HG02798 (cell line): ENCODE results near the gene HNF4A.

Source experiments
- ATAC-seq: cut with Tn5 transposase; IDR thresholded peaks from one replicate; pipeline ENCODE4 v1.9.1; 2021; ENCODE audit warnings: mild to moderate bottlenecking; ENCODE audit not compliant: unreplicated experiment, poor library complexity

The HNF4A gene

GRCh38 chr20:44389871-44390270, 34.4 kb downstream of the HNF4A start:
- ATAC-seq, result no peak

DNA sequence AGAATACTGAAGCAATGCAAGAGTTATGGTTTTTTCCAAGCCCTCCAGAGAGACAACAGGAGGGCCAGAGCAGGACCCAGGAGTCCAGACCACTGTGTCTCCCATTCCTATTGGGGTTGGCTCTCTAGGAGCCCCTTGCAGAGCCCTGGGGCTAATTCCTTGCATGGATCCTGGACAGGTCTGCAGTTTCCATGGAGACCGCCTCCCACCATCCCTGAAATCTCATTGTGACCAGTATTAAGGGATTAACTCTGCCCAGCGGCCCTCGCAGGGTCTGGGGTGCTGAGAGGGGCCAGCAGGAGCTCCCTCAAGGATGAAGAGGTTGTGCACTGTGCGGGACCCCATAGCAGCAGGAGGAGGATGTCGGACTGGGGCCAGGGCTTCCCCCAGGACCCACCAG, 34.8 kb downstream of the HNF4A start:
- no peak for ATAC-seq

DNA sequence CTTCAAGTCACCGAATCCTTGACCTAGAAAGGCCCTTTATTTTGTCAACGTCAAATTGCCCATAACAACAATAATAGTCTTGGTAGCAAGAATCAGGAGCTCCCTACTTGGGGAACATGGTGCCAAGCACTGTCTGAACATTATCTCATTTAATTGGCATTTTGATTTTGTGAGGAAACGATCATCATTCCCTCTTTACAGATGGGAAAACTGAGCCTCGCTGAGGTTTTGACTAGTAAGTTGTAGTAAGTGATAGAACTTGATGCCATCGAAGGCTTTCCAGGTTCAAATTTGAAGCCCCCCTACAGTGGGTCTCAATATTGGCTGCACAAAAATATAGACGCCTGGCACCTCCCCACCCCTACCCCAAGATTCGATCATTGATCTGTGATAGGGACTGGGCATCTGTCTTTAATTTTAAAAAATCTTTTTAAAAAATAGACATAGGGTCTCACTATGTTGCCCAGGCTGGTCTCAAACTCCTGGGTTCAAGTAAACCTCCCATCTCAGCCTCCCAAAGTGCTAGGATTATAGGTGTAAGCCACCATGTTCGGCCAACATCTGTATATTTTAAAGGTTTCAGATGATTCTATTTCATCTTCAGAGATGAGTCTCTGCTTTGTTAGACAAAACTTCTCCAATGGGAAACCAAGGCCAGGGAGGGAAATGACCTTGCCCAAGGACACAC, 36.7 kb downstream of the HNF4A start:
- ATAC-seq, result no peak

- no peak for ATAC-seq
These were observed 37.5 kb downstream of the HNF4A start for GRCh38 chr20:44392776-44393607.

- no peak for ATAC-seq
These were observed 38.3 kb downstream of the HNF4A start for GRCh38 chr20:44393608-44394451.

GRCh38 chr20:44394452-44394701, 38.9 kb downstream of the HNF4A start:
- no peak for ATAC-seq

- no peak for ATAC-seq
These were observed 39.4 kb downstream of the HNF4A start for GRCh38 chr20:44394702-44395460.

DNA sequence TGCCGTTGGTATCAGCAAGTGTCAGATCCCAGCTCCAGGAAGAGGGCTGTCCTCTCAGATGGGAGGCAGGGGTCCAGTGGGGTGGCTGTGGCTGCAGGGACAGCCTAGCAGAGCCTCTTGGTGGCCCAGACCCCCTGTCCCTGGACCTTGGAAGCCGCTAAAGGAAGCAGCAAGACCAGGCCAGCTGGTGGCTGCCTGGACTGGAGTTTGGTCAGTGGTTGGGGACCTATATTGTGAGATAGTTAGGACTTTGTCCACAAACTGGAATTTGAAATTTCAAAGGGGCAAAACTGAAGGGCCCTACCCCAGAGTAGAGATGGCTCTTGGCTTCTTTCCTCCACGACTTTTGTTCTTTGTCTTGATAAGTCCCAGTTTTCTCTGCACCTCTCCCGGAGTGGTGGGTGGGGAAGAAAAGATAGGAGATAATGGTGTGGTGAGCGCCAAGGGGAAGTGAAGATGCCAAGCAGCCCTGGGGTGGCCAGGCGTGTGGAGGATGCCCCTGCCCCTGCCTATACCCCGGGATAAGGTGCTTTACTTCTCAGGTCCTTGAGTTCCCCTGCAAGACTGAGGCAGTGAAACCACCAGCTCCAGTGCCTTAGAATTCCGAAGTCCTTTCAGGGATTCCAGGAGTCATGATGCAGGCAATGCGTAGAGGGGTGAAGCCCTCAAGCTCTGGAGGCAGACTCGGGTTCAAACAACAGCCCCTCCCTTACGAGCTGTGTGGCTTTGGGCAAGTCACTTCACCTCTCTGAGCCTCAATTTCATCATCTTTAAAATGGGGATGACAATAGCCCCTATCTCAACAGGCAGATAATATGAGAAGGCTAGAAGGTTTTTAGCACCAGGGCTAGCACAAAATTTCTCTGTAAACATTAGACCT, 40.2 kb downstream of the HNF4A start:
- no peak for ATAC-seq

GRCh38 chr20:44396369-44397130, 41.1 kb downstream of the HNF4A start:
- ATAC-seq, result no peak

DNA sequence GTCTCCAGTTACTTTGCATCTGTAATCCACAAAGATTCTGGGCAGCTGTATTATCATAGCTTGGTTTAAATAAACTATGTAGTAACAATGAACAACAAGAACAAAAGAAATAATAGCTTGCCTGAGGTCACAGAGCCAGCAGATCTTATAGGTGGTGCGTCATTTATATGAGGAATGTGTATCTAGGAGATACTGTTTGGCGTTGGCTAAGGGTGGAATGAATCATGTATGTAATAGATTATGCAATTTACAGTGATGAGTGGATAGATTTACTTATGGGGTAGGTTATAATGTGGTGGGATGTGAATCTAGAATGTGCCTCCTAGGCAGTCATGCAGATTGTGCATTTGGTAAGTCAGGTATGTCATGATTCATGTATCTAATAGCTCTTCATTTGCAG, 42.8 kb downstream of the HNF4A start:
- ATAC-seq, result no peak

DNA sequence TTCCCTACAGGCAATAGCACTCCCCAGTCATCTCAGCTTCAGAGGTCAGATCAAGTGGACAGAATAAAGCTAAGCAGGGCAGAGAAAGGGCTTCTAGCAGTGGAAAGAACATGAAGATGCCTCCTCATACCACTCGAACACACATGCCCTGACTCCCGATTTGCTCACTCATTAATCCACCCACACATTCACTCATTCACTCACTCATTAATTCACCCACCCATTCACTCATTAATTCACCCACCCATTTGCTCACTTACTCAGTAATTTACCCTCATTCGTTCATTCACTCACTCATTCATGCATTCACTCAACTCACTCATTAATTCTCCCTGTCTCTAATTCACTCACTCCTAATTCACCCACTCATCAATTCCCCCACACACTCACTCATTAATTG, 43.9 kb downstream of the HNF4A start:
- ATAC-seq, result no peak

GRCh38 chr20:44400671-44400969, 45.1 kb downstream of the HNF4A start:
- ATAC-seq, result no peak

GRCh38 chr20:44400970-44401769, 45.7 kb downstream of the HNF4A start:
- no peak for ATAC-seq

DNA sequence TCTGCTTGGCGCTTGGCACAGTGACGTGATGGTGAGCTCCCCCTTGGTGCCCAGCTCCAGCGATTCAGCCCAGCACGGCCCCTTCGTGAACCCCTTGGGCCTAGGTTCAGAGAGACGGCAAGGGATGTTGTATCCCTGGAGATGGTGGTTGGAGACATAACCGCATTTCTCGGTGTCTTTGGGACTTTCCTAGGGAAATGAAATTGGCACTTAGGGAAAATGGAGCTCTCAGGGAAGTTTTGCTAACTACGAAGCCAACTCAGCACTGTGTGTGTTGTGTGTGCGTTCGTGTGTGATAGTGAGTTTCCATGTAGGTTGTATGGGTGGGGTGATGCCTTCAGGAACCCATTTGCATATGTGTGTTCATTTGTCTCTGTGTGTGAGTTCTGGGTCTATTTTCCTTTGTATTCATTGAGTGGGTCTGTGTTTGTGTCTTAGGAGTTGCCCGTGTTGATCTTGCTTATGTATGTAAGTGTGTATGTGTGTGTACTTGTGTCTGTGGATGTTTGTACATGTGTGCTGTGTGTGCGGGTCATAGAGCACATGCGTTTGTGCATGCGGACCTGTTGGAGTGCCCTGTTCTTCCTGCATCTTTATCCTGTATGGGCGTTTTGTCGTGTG, 46.4 kb downstream of the HNF4A start:
- ATAC-seq, result no peak

DNA sequence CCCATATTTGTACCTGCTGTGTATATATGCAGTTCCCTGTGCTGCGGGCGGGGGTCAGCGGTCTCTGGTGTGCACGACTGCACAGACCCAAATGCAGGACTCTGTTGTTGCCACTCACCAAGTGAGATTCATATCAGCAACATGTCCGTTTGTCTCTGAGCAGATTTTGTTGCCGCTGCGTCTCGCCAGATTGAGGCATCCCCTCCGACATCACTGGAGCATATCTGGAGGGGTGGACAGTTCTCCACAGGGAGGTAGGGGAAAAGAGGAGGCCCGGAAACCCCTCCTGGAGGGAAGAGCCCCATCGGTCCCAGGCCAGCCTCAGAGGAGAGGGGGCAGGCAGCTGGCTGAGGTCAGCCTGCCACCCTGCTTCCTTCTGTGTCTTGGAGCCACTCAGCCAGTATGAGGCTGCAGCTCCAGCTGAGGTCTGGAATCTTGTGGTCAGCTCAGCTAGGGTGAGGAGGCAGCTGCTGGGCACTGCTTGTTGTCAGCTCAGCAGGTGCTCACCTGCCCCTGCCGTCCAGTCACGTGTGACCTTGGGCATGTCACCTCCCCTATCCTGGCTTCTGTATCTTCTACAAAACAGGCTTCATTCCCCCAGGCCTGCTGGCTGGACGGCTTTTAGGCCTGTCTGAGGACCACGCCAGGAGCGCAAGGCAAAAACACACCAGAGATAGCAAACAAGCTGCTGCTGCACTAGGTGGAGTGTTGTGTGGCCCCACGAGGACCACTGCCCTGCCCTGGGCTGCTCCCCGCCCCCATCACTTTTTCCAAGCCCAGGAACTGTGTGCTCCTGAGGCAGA, 47.1 kb downstream of the HNF4A start:
- no peak for ATAC-seq

DNA sequence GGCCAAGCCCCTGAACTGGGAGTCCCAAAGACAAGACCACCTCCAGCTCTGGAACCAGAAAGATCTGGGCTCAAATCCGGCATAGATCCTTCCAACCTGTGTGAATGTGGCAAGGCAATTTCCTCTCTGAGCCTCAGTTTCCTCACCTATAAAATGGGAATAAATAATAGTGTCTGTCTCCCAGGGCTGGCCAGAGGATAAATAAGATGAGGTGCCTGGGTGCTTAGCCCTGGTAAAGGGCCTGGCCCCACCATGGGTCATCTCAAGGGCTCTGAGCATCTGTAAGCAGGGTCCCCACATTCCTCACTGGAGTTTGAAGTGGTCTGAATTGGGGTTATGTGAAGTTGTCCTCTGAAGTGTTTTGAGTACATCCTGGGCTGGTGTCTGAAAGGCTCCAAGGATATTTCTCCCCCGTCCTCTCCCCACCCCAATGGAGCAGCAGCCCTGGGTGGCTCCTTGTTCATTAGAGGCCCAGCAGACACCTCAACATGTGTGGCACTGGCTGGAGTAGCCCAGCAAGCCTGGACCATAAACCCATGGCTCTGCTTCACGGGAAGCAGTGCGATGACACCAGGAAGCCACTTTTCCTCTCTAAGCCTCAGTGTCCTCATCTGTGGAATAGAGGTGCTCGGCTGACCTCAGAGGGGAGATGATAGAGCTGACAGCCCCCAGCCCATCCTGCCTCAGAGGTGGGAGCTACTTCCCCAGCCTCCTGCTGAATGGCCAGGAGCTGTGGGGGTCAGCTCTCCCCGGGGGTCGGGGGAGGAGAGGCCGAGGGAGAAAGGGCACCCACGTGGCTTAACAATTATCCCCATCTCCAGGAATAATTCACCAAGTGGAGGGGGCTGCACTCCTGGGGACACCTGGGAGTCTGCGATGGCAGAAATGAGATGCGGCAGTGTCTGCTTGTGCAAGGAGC, 48.0 kb downstream of the HNF4A start:
- no peak for ATAC-seq
